Esophagus squamous epithelium (tissue), 5 donors: Measurements from ENCODE around the gene WWOX. TPM values are rescaled to one million over a fixed set of nuclear protein-coding genes. Genes with fewer than 3 reads are reported as not detected.

Source experiments
- DNase-seq: peaks from one replicate; lab custom pipeline; 2025; lab: John Stamatoyannopoulos, UW
- H3K27ac ChIP-seq, 4 donors: fragments of 200-600 bp; sonication (generic); one replicate each; pipeline ENCODE4 v1.5.1; 2016 to 2019; ENCODE audit warnings: mild to moderate bottlenecking in 1 of 4
- H3K27me3 ChIP-seq, 4 donors: fragments of 200-600 bp; sonication (generic); 1 replicate in 3 of 4; 2 replicates in 1 of 4; pipeline versions ENCODE4 v1.5.1 to v1.6.0; 2017 to 2021; ENCODE audit warnings: antibody characterized with exemption in 1 of 4
- H3K36me3 ChIP-seq, 3 donors: fragments of 200-600 bp; sonication (generic); one replicate each; pipeline ENCODE4 v1.5.1; 2016 to 2019
- H3K4me1 ChIP-seq, 3 donors: fragments of 200-600 bp; sonication (generic); one replicate each; pipeline ENCODE4 v1.5.1; 2017 to 2019
- H3K4me3 ChIP-seq, 4 donors: fragments of 200-600 bp; sonication (generic); 1 replicate in 3 of 4; 2 replicates in 1 of 4; pipeline ENCODE4 v1.5.1; 2016 to 2019; ENCODE audit warnings: mild to moderate bottlenecking in 2 of 4, moderate library complexity in 1 of 4
- H3K9me3 ChIP-seq, 3 donors: fragments of 200-600 bp; sonication (generic); one replicate each; pipeline ENCODE4 v1.5.1; 2016 to 2019
- CTCF ChIP-seq, 6 experiments: fragments of 450-650 bp in 4 of 6; fragments of 200-600 bp in 2 of 6; sonication (generic) in 2 of 6; IDR thresholded peaks; one replicate each; pipeline ENCODE4 v1.5.1; 2016 to 2019; ENCODE audit warnings: antibody characterized with exemption in 6 of 6, mild to moderate bottlenecking in 4 of 6, moderate library complexity in 4 of 6
- POLR2A ChIP-seq, 4 donors: fragments of 450-650 bp; IDR thresholded peaks; one replicate each; pipeline ENCODE4 v1.6.1; 2017; ENCODE audit warnings: antibody characterized with exemption in 4 of 4, mild to moderate bottlenecking in 4 of 4, moderate library complexity in 3 of 4
- WGBS, 2 donors: methylation state at CpG; one replicate each; pipeline ENCODE4 v1.1.5; 2018; 5-methylcytosine and 5-hydroxymethylcytosine counted together
- intact Hi-C: fragments of 100-400 bp; cut with DNase I; formaldehyde crosslinking; loops from one replicate; pipeline ENCODE4 v1.15.0; 2022
- total RNA-seq, 4 donors: library from RNA; depleted of rRNA; stranded (reverse); fragments of >200 nt; gene quantifications; one replicate each; pipeline ENCODE4 v1.1.0, GENCODE V29; 2016
- donor health status: DM: yes; HTN: yes; CAD: no.

Gene WWOX
- total RNA-seq, 4 donors from 2014 or later: 20.9 to 31.1 (median 27.5) TPM

- H3K36me3 ChIP-seq: no peaks in the 10 kb centered on the region
- H3K4me1 ChIP-seq: peaks cover 9 to 34% (median 11%) of the 10 kb centered on the region in 3 donors
- intact Hi-C loops: no loop called here
- WGBS, 2 donors: 69 to 77% methylated on average over 4 of the region's 4 CpGs
- H3K27ac ChIP-seq: no peak overlapping the region
- TF ChIP-seq CTCF (IDR thresholded peaks at IDR 0.05) (no peak), POLR2A (IDR thresholded peaks at IDR 0.05) (no peak)
- no peaks in the 10 kb centered on the region for H3K9me3 ChIP-seq
- H3K4me3 ChIP-seq: no peak overlapping the region
- H3K27me3 ChIP-seq: no peaks in the 10 kb centered on the region
- DNase-seq: no peak
Measured at GRCh38 chr16:78292086-78292843, 192.8 kb downstream of the WWOX start.

GRCh38 chr16:78292844-78293380 is 193.5 kb downstream of the WWOX start:
- no peak for TF ChIP-seq POLR2A (IDR thresholded peaks at IDR 0.05)
- TF ChIP-seq CTCF (IDR thresholded peaks at IDR 0.05): no peak
- Histone ChIP-seq H3K4me3 (no peak overlapping the region), H3K27ac (peak overlapping the region in 1 of 4 donors; percentile 26), H3K4me1 (peaks cover 9 to 34% (median 11%) of the 10 kb centered on the region in 3 donors), H3K9me3 (no peaks in the 10 kb centered on the region), H3K27me3 (no peaks in the 10 kb centered on the region), H3K36me3 (no peaks in the 10 kb centered on the region)
- intact Hi-C loops: no loop called here
- WGBS, 2 donors: 50 to 67% methylated on average over 1 of the region's 1 CpG
- no peak for DNase-seq

GRCh38 chr16:78294538-78295225 is 195.2 kb downstream of the WWOX start:
- 92 to 95% methylated on average over 3 to 4 of the region's 4 CpGs for WGBS, 2 donors
- intact Hi-C loops: no loop called here
- TF ChIP-seq POLR2A (IDR thresholded peaks at IDR 0.05) (no peak), CTCF (IDR thresholded peaks at IDR 0.05) (no peak)
- Histone ChIP-seq H3K9me3 (no peaks in the 10 kb centered on the region), H3K27ac (no peak overlapping the region), H3K4me3 (no peak overlapping the region), H3K27me3 (no peaks in the 10 kb centered on the region), H3K36me3 (no peaks in the 10 kb centered on the region), H3K4me1 (peaks cover 9 to 34% (median 11%) of the 10 kb centered on the region in 3 donors)
- DNase-seq: no peak

GRCh38 chr16:78297066-78297666 is 197.7 kb downstream of the WWOX start:
- Histone ChIP-seq H3K27ac (no peak overlapping the region), H3K4me1 (peaks cover 9 to 20% (median 11%) of the 10 kb centered on the region in 3 donors), H3K36me3 (no peaks in the 10 kb centered on the region), H3K9me3 (no peaks in the 10 kb centered on the region), H3K27me3 (no peaks in the 10 kb centered on the region), H3K4me3 (no peak overlapping the region)
- TF ChIP-seq POLR2A (IDR thresholded peaks at IDR 0.05) (no peak), CTCF (IDR thresholded peaks at IDR 0.05) (no peak)
- intact Hi-C loops: no loop called here
- 63 to 84% methylated on average over 5 to 6 of the region's 6 CpGs for WGBS, 2 donors
- no peak for DNase-seq
